HepG2 (cell line): Measurements from ENCODE around the gene PPCS. TPM values are rescaled to one million over a fixed set of nuclear protein-coding genes. Genes with fewer than 3 reads are reported as not detected.

Experiments
- EP300 ChIP-seq, 3 experiments: sonication (generic) in 1 of 3; formaldehyde crosslinking in 1 of 3; IDR thresholded peaks; 2 replicates each; pipeline versions ENCODE4 v1.5.1 to v1.6.1; 2011 to 2020; ENCODE audit warnings: low read depth in 2 of 3, low read length in 2 of 3, borderline replicate concordance in 1 of 3, improper control_type of control experiment in 1 of 3, mild to moderate bottlenecking in 1 of 3, missing genetic modification reagents in 1 of 3, moderate library complexity in 1 of 3
- GTF2F1 ChIP-seq: fragments of 150-350 bp; IDR thresholded peaks from 2 replicates; pipeline ENCODE4 v1.6.1; 2014; ENCODE audit warnings: low read length
- NCOA1 ChIP-seq: sonication (generic); formaldehyde crosslinking; IDR thresholded peaks from 2 replicates; pipeline ENCODE4 v1.9.0; 2021; ENCODE audit warnings: missing genetic modification reagents
- RCOR2 ChIP-seq: IDR thresholded peaks from 2 replicates; pipeline ENCODE4 v1.6.1; 2016; ENCODE audit warnings: missing biosample characterization, missing genetic modification reagents
- TP53 ChIP-seq: sonication (generic); formaldehyde crosslinking; conservative IDR thresholded peaks from 2 replicates; pipeline ENCODE4 v1.4.0; 2020; ENCODE audit warnings: missing genetic modification reagents
- ZMYM3 ChIP-seq: sonication (generic); formaldehyde crosslinking; IDR thresholded peaks from 2 replicates; pipeline ENCODE4 v1.5.1; 2020; ENCODE audit warnings: mild to moderate bottlenecking, missing genetic modification reagents
- ZNF260 ChIP-seq: sonication (generic); formaldehyde crosslinking; IDR thresholded peaks from 2 replicates; pipeline ENCODE4 v1.4.0; 2020; ENCODE audit warnings: missing genetic modification reagents, low read depth, mild to moderate bottlenecking, borderline replicate concordance
- ZNF354B ChIP-seq: sonication (generic); formaldehyde crosslinking; IDR thresholded peaks from 2 replicates; pipeline ENCODE4 v1.8.0; 2022; ENCODE audit warnings: mild to moderate bottlenecking, missing genetic modification reagents
- ZNF557 ChIP-seq: sonication (generic); formaldehyde crosslinking; IDR thresholded peaks from 2 replicates; pipeline ENCODE4 v1.4.0; 2020; ENCODE audit warnings: missing genetic modification reagents
- ZNF773 ChIP-seq: sonication (generic); formaldehyde crosslinking; IDR thresholded peaks from 2 replicates; pipeline ENCODE4 v1.4.0; 2020; ENCODE audit warnings: missing genetic modification reagents, borderline replicate concordance
- ZNF792 ChIP-seq: IDR thresholded peaks from 2 replicates; pipeline ENCODE4 v1.6.1; 2016
- ZZZ3 ChIP-seq: sonication (generic); formaldehyde crosslinking; IDR thresholded peaks from 2 replicates; pipeline ENCODE4 v1.4.0; 2020; ENCODE audit warnings: missing genetic modification reagents, mild to moderate bottlenecking, borderline replicate concordance
- polyA plus RNA-seq, 8 experiments: library from polyadenylated mRNA; depleted of rRNA in 3 of 8; stranded (reverse) in 7 of 8; unstranded in 1 of 8; fragments of >200 nt; fragmentation: Illumina TruSeq in 4 of 8; extraction: Trizol in 4 of 8; gene quantifications; 2 replicates each; pipeline versions ENCODE4 v1.2.1 to v1.2.3, GENCODE V29; 2011 to 2016; ENCODE audit warnings: low read depth in 4 of 8, missing spikeins in 1 of 8, mixed read lengths in 1 of 8; ENCODE audit not compliant: insufficient read depth in 1 of 8
- total RNA-seq, 5 experiments: library from RNA; depleted of rRNA; stranded (reverse); fragments of >200 nt; fragmentation: Illumina TruSeq; extraction: Trizol; gene quantifications; 2 replicates each; pipeline ENCODE4 v1.2.3, GENCODE V29; 2016; ENCODE audit warnings: low read depth in 1 of 5
- TF ChIP-seq, protein P1 (sequence below): IDR thresholded peaks from 2 replicates; pipeline ENCODE4 v1.6.1; 2016
- TF ChIP-seq, protein P2 (sequence below): IDR thresholded peaks from 2 replicates; pipeline ENCODE4 v1.6.1; 2018; ENCODE audit warnings: missing genetic modification reagents
- TF ChIP-seq, protein P3 (sequence below): sonication (generic); formaldehyde crosslinking; IDR thresholded peaks from 2 replicates; pipeline ENCODE4 v1.4.0; 2020; ENCODE audit warnings: mild to moderate bottlenecking, missing genetic modification reagents
- TF ChIP-seq, protein P4 (sequence below): sonication (generic); formaldehyde crosslinking; IDR thresholded peaks from 2 replicates; pipeline ENCODE4 v1.4.0; 2020; ENCODE audit warnings: mild to moderate bottlenecking, missing genetic modification reagents
- TF ChIP-seq, protein P5 (sequence below): sonication (generic); formaldehyde crosslinking; conservative IDR thresholded peaks from 2 replicates; pipeline ENCODE4 v1.8.0; 2022; ENCODE audit warnings: missing genetic modification reagents

The PPCS gene
- total and polyA plus RNA-seq, 2 of the 13 experiments (the other 11 are each of a cell fraction or from before 2014, with no cell fraction given), result 13.4 to 38.9 TPM

DNA sequence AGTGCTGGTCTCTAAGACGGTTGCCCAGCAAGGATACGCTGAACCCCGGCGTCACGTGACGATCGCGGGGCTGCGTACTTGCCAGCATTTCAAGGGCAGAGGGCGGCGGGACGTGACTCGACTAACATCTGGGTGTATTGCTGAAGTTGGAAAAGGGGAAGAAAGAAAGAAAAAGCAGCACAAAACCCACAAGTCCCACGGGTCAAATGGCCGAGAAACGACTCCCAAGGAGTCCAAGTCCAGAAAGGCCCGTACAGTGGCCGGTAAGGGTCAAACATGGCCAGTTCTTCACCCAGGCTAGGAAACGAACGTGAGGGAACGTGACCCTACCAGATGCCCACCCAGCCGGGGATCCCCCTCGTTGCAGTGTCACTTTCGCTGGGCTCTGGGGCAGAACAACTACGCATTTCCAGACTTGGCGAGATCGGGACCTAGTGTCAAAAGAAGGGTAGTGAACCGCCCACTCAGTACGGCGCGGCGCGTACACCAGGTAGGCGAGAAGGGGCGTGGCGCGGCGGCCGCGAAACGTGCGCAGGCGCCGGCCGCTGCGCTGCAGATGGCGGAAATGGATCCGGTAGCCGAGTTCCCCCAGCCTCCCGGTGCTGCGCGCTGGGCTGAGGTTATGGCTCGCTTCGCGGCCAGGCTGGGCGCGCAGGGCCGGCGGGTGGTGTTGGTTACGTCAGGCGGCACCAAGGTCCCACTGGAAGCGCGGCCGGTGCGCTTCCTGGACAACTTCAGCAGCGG lies at the start of gene PPCS, which contains the start of gene ZMYND12 (continued):
- TF ChIP-seq GTF2F1, result no peak
- no peak for TF ChIP-seq EP300 (IDR thresholded peaks at IDR 0.05; ENCODE audit: low read depth in 2 of 2, low read length in 2 of 2)
- TF ChIP-seq EP300 (CRISPR knock-in tag; IDR thresholded peaks at IDR 0.05; ENCODE audit: borderline replicate concordance), result no peak
- TF ChIP-seq ZNF557 (CRISPR knock-in tag), result 0 out of 2 replicates have a peak, but pooled peaks have one; percentile 5
- TF ChIP-seq NCOA1 (CRISPR knock-in tag), result no peak
- no peak for TF ChIP-seq ZNF260
- TF ChIP-seq, protein P1, sequence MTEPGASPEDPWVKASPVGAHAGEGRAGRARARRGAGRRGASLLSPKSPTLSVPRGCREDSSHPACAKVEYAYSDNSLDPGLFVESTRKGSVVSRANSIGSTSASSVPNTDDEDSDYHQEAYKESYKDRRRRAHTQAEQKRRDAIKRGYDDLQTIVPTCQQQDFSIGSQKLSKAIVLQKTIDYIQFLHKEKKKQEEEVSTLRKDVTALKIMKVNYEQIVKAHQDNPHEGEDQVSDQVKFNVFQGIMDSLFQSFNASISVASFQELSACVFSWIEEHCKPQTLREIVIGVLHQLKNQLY, result no peak; the same call in 1 of the 2 replicates
- TF ChIP-seq ZNF792 (CRISPR knock-in tag), result no peak
- no peak for TF ChIP-seq ZNF354B (CRISPR knock-in tag)
- TF ChIP-seq ZZZ3 (CRISPR knock-in tag), result no peak; the same call in 1 of the 2 replicates
- no peak for TF ChIP-seq RCOR2 (CRISPR knock-in tag)
- peak; percentile 39; the same call in 1 of the 2 replicates for TF ChIP-seq ZNF773 (CRISPR knock-in tag)
- TF ChIP-seq, protein P2, sequence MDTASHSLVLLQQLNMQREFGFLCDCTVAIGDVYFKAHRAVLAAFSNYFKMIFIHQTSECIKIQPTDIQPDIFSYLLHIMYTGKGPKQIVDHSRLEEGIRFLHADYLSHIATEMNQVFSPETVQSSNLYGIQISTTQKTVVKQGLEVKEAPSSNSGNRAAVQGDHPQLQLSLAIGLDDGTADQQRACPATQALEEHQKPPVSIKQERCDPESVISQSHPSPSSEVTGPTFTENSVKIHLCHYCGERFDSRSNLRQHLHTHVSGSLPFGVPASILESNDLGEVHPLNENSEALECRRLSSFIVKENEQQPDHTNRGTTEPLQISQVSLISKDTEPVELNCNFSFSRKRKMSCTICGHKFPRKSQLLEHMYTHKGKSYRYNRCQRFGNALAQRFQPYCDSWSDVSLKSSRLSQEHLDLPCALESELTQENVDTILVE, result peak; percentile 17; the same call in 1 of the 2 replicates
- TF ChIP-seq, protein P3, sequence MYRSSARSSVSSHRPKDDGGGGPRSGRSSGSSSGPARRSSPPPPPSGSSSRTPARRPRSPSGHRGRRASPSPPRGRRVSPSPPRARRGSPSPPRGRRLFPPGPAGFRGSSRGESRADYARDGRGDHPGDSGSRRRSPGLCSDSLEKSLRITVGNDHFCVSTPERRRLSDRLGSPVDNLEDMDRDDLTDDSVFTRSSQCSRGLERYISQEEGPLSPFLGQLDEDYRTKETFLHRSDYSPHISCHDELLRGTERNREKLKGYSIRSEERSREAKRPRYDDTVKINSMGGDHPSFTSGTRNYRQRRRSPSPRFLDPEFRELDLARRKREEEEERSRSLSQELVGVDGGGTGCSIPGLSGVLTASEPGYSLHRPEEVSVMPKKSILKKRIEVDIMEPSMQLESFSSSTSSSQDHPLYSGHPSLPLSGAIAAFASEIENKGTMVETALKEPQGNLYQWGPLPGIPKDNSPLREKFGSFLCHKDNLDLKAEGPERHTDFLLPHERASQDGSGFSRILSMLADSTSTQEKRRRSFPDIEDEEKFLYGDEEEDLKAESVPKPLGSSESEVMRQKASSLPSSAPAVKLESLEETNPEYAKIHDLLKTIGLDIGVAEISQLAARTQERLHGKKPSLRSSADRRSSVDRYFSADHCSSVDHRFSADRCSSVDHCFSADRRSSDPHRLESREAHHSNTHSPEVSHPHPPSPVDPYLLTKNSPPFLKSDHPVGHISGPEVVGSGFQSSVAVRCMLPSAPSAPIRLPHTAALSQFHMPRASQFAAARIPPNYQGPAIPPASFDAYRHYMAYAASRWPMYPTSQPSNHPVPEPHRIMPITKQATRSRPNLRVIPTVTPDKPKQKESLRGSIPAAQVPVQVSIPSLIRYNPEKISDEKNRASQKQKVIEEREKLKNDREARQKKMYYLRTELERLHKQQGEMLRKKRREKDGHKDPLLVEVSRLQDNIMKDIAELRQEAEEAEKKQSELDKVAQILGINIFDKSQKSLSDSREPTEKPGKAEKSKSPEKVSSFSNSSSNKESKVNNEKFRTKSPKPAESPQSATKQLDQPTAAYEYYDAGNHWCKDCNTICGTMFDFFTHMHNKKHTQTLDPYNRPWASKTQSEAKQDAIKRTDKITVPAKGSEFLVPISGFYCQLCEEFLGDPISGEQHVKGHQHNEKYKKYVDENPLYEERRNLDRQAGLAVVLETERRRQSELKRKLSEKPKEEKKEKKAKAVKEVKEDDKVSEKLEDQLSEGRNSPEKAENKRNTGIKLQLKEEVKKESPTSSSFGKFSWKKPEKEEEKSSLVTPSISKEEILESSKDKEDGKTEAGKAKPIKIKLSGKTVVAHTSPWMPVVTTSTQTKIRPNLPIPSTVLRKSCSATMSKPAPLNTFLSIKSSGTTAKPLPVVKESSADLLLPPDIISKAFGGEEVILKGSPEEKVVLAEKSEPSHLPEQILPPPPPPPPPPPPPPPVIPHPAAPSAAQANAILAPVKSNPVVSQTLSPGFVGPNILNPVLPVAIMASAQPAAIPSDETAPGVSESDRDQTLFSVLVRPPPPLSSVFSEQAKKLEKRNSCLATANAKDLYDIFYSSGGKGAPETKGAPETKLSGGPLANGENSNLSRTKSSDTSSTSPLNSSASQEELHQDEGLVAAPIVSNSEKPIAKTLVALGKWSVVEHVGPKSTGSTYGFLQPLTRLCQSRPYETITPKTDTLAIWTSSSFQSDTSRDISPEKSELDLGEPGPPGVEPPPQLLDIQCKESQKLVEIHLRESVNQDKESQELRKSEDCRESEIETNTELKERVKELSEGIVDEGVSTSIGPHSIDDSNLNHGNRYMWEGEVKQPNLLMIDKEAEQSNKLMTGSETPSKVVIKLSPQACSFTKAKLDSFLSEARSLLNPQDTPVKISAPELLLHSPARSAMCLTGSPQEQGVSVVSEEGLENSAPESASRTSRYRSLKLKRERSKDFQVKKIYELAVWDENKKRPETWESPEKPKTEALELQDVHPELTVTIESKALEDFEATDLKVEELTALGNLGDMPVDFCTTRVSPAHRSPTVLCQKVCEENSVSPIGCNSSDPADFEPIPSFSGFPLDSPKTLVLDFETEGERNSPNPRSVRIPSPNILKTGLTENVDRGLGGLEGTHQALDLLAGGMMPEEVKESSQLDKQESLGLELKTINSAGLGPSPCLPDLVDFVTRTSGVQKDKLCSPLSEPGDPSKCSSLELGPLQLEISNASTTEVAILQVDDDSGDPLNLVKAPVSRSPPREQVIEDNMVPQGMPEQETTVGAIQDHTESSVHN (CRISPR knock-in tag), result 0 out of 2 replicates have a peak, but pooled peaks have one; percentile 7
- TF ChIP-seq, protein P4, sequence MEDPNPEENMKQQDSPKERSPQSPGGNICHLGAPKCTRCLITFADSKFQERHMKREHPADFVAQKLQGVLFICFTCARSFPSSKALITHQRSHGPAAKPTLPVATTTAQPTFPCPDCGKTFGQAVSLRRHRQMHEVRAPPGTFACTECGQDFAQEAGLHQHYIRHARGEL (CRISPR knock-in tag), result no peak
- TF ChIP-seq ZMYM3 (CRISPR knock-in tag), result no peak
- TF ChIP-seq TP53 (CRISPR knock-in tag), result no peak
- TF ChIP-seq, protein P5, sequence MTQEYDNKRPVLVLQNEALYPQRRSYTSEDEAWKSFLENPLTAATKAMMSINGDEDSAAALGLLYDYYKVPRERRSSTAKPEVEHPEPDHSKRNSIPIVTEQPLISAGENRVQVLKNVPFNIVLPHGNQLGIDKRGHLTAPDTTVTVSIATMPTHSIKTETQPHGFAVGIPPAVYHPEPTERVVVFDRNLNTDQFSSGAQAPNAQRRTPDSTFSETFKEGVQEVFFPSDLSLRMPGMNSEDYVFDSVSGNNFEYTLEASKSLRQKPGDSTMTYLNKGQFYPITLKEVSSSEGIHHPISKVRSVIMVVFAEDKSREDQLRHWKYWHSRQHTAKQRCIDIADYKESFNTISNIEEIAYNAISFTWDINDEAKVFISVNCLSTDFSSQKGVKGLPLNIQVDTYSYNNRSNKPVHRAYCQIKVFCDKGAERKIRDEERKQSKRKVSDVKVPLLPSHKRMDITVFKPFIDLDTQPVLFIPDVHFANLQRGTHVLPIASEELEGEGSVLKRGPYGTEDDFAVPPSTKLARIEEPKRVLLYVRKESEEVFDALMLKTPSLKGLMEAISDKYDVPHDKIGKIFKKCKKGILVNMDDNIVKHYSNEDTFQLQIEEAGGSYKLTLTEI (CRISPR knock-in tag), result no peak
